ENCODE measurements around the gene GPBP1. TPM values are rescaled to one million over a fixed set of nuclear protein-coding genes. Genes with fewer than 3 reads are reported as not detected.

GPBP1 gene
- total and polyA plus RNA-seq, 2 of the 4 experiments (the other 2 are of a cell fraction), result 24.3 to 29.2 TPM

DNA sequence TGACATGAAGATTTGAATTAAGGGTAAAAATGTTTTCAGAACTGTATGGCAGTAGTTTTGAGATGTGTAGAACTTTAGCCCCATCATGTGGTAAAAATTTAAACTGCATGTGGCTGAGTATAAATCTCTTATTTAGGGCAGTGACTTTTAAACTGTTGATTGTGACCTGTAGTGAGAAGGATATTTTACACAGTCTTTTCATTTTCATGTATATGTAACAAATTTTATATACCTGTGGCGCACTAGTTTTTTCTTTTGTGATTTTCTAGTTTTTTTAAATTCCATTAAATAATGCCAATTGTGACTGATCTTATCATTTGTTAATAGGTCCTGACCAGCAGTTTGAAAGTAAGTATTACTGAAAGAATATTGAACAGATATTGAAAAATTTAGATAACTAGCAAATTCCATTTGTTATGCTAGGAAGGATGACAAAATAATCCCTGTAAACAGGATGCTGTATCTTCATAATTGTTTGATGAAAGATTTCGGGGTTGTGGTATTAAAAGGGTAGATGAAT lies 47.2 kb downstream of the GPBP1 start:
- intact Hi-C loops (cut with micrococcal nuclease), result loop anchor here (1.0 to 2.0 kb wide), 6 partner anchors 48 to 950 kb away; partner anchors contain the start of gene SETD9
- DNase-seq (peak; percentile 65), ATAC-seq (ENCODE audit: low read depth) (peak; percentile 86)
- H3K18ac ChIP-seq (ENCODE audit: low read depth, low read length), result no peak overlapping the region
- no peak overlapping the region for H4K91ac ChIP-seq (ENCODE audit: insufficient read depth, low read depth, low read length)
- no TSS peak for BruUV-seq (replicated peaks)
- no peaks in the 10 kb centered on the region for H3K27me3 ChIP-seq (ENCODE audit: control insufficient read depth, insufficient read depth, low read length)
- H2AFZ ChIP-seq (replicated peaks; ENCODE audit: low read length, poor library complexity), result no peak overlapping the region
- no peak overlapping the region for H2BK15ac ChIP-seq (ENCODE audit: low read depth, low read length)
- dilution Hi-C loops (cut with HindIII; ENCODE audit: low sequenced_read_pairs, unreplicated experiment), result no loop called here
- in situ Hi-C loops (cut with MboI; ENCODE audit: low sequenced_read_pairs), result loop anchor here (10.0 to 25.0 kb wide), 4 partner anchors 276 to 1259 kb away; no protein-coding TSS in a partner anchor
- no peak overlapping the region for H2BK120ac ChIP-seq (ENCODE audit: low read depth, low read length)
- H2BK5ac ChIP-seq (ENCODE audit: low read depth, low read length, poor library complexity, severe bottlenecking), result no peak overlapping the region
- POLR2A ChIA-PET (ENCODE audit: unreplicated experiment), result no interaction called here
- H2AK5ac ChIP-seq (ENCODE audit: low read depth, low read length), result no peak overlapping the region
- peaks cover 28 to 51% of the 10 kb centered on the region in 2 experiments for H3K79me1 ChIP-seq (ENCODE audit: low read depth in 1 of 2, low read length in 2 of 2)
- no peak overlapping the region for H3K23ac ChIP-seq (ENCODE audit: low read depth, low read length)
- H3K4me2 ChIP-seq (ENCODE audit: low read depth, low read length), result no peak overlapping the region
- H3K4ac ChIP-seq (ENCODE audit: low read depth, low read length), result no peak overlapping the region
- H4K8ac ChIP-seq (ENCODE audit: low read depth in 2 of 2, low read length in 2 of 2), result no peak overlapping the region
- no peak overlapping the region for H3K9ac ChIP-seq (ENCODE audit: low read depth, low read length)
- TF ChIP-seq SMC3 (IDR thresholded peaks at IDR 0.05; ENCODE audit: low read depth, low read length) (peak; percentile 86), RFX5 (IDR thresholded peaks at IDR 0.05; ENCODE audit: low read depth, low read length) (no peak), MAZ (IDR thresholded peaks at IDR 0.05; ENCODE audit: borderline replicate concordance, low read depth, low read length) (no peak), RAD21 (IDR thresholded peaks at IDR 0.05; ENCODE audit: low read length) (peak; percentile 91)
- TF ChIP-seq, protein P1, sequence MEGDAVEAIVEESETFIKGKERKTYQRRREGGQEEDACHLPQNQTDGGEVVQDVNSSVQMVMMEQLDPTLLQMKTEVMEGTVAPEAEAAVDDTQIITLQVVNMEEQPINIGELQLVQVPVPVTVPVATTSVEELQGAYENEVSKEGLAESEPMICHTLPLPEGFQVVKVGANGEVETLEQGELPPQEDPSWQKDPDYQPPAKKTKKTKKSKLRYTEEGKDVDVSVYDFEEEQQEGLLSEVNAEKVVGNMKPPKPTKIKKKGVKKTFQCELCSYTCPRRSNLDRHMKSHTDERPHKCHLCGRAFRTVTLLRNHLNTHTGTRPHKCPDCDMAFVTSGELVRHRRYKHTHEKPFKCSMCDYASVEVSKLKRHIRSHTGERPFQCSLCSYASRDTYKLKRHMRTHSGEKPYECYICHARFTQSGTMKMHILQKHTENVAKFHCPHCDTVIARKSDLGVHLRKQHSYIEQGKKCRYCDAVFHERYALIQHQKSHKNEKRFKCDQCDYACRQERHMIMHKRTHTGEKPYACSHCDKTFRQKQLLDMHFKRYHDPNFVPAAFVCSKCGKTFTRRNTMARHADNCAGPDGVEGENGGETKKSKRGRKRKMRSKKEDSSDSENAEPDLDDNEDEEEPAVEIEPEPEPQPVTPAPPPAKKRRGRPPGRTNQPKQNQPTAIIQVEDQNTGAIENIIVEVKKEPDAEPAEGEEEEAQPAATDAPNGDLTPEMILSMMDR (conservative IDR thresholded peaks at IDR 0.05; ENCODE audit: low read depth, low read length), result peak; percentile 93
- H3K14ac ChIP-seq (replicated peaks; ENCODE audit: low read depth, low read length), result no peak overlapping the region
- peaks cover 34% of the 10 kb centered on the region for H4K20me1 ChIP-seq (ENCODE audit: insufficient read depth, low read length)
- H2BK20ac ChIP-seq (ENCODE audit: low read depth, low read length), result no peak overlapping the region
- H3K4me1 ChIP-seq (ENCODE audit: control insufficient read depth, insufficient read depth, low read length), result peaks cover 8% of the 10 kb centered on the region
- H3K4me3 ChIP-seq (ENCODE audit: insufficient read depth, low read depth, low read length), result no peak overlapping the region
- no peak overlapping the region for H2AK9ac ChIP-seq (replicated peaks; ENCODE audit: low read depth, low read length, poor library complexity)
- CTCF ChIA-PET, result no interaction called here
- no peak overlapping the region for H4K5ac ChIP-seq (ENCODE audit: low read depth, low read length)
- 100% methylated on average over 1 of the region's 2 CpGs; no CpG with 5 or more reads in 1 of the 2 experiments for WGBS, 2 experiments (ENCODE audit: extremely low coverage in 2 of 2, insufficient read length in 1 of 2)
- peaks cover 7% of the 10 kb centered on the region for H3K36me3 ChIP-seq (ENCODE audit: control insufficient read depth, insufficient read depth, low read length)
- H3K27ac ChIP-seq (ENCODE audit: insufficient read depth, low read length), result no peak overlapping the region
- no peak overlapping the region for H3K56ac ChIP-seq (ENCODE audit: extremely low read depth, insufficient read depth, low read length)
- peaks cover 10% of the 10 kb centered on the region for H3K9me1 ChIP-seq (ENCODE audit: insufficient read depth, low read length)
- H3K9me3 ChIP-seq (ENCODE audit: control insufficient read depth, insufficient read depth, low read length), result no peaks in the 10 kb centered on the region
